Trophoblast cell (in vitro differentiated cells and primary cell): ENCODE measurements around the gene ABL2.
"Not testable (repeated sequence)": the region's sequence is repeated elsewhere in the genome, so short reads cannot be mapped to it uniquely, and the experiment has no call there.

ENCODE experiments used
- DNase-seq, 2 donors: peaks; one replicate each; pipeline ENCODE4 v3.0.0-alpha.2; 2016
- H2AFZ ChIP-seq: 2 replicates; pipeline ENCODE4 v1.6.1; 2013; ENCODE audit warnings: low read length, moderate library complexity, mild to moderate bottlenecking; ENCODE audit not compliant: insufficient read depth, poor library complexity
- H2AK5ac ChIP-seq: 2 replicates; pipeline ENCODE4 v1.6.1; 2013; ENCODE audit warnings: mild to moderate bottlenecking, low read length
- H2BK120ac ChIP-seq: 2 replicates; pipeline ENCODE4 v1.6.1; 2013; ENCODE audit warnings: low read length, mild to moderate bottlenecking, moderate library complexity; ENCODE audit not compliant: insufficient read depth, poor library complexity
- H2BK12ac ChIP-seq: 2 replicates; pipeline ENCODE4 v1.6.1; 2013; ENCODE audit warnings: mild to moderate bottlenecking, low read length, moderate library complexity
- H2BK5ac ChIP-seq: 2 replicates; pipeline ENCODE4 v1.6.1; 2013; ENCODE audit warnings: low read length, low read depth, moderate library complexity, mild to moderate bottlenecking; ENCODE audit not compliant: poor library complexity
- H3K14ac ChIP-seq: 2 replicates; pipeline ENCODE4 v1.6.1; 2013; ENCODE audit warnings: mild to moderate bottlenecking, low read length
- H3K18ac ChIP-seq: 2 replicates; pipeline ENCODE4 v1.6.1; 2013; ENCODE audit warnings: mild to moderate bottlenecking, low read length
- H3K23ac ChIP-seq: 2 replicates; pipeline ENCODE4 v1.6.1; 2013; ENCODE audit warnings: low read length
- H3K27ac ChIP-seq: 2 replicates; pipeline ENCODE4 v1.5.1; 2013; ENCODE audit warnings: low read depth, mild to moderate bottlenecking, inconsistent platforms, low read length, moderate library complexity
- H3K27me3 ChIP-seq: 2 replicates; pipeline ENCODE4 v1.6.1; 2013; ENCODE audit warnings: inconsistent platforms, mild to moderate bottlenecking, low read length, moderate library complexity; ENCODE audit not compliant: insufficient read depth
- H3K36me3 ChIP-seq, 2 experiments: 1 replicate in 1 of 2; 2 replicates in 1 of 2; pipeline ENCODE4 v1.6.1; 2013; ENCODE audit warnings: low read length in 2 of 2, mild to moderate bottlenecking in 2 of 2, moderate library complexity in 1 of 2; ENCODE audit not compliant: insufficient read depth in 2 of 2, control insufficient read depth in 1 of 2
- H3K4ac ChIP-seq: 2 replicates; pipeline ENCODE4 v1.6.1; 2013; ENCODE audit warnings: low read depth, mild to moderate bottlenecking, low read length, moderate library complexity
- H3K4me1 ChIP-seq, 2 experiments: 1 replicate in 1 of 2; 2 replicates in 1 of 2; pipeline ENCODE4 v1.6.1; 2013; ENCODE audit warnings: low read length in 2 of 2, mild to moderate bottlenecking in 2 of 2, moderate library complexity in 1 of 2; ENCODE audit not compliant: insufficient read depth in 2 of 2, control insufficient read depth in 1 of 2
- H3K4me2 ChIP-seq: 2 replicates; pipeline ENCODE4 v1.6.1; 2013; ENCODE audit warnings: inconsistent platforms, mild to moderate bottlenecking, low read length, moderate library complexity
- H3K4me3 ChIP-seq: 2 replicates; pipeline ENCODE4 v1.5.1; 2013; ENCODE audit warnings: mild to moderate bottlenecking, low read depth, low read length, inconsistent platforms
- H3K79me1 ChIP-seq: one replicate; pipeline ENCODE4 v1.6.1; 2013; ENCODE audit warnings: low read length
- H3K79me2 ChIP-seq: 2 replicates; pipeline ENCODE4 v1.6.1; 2013; ENCODE audit warnings: low read length, mild to moderate bottlenecking; ENCODE audit not compliant: control insufficient read depth, insufficient read depth, poor library complexity
- H3K9ac ChIP-seq: 2 replicates; pipeline ENCODE4 v1.6.1; 2013; ENCODE audit warnings: mild to moderate bottlenecking, low read length
- H3K9me3 ChIP-seq: 2 replicates; pipeline ENCODE4 v1.6.1; 2013; ENCODE audit warnings: low read depth, mild to moderate bottlenecking, control low read depth, inconsistent platforms, low read length; ENCODE audit not compliant: insufficient read depth
- H4K12ac ChIP-seq: 2 replicates; pipeline ENCODE4 v1.6.1; 2013; ENCODE audit warnings: low read depth, mild to moderate bottlenecking, low read length, moderate library complexity
- H4K8ac ChIP-seq: 2 replicates; pipeline ENCODE4 v1.6.1; 2013; ENCODE audit warnings: low read depth, mild to moderate bottlenecking, low read length, moderate library complexity
- H4K91ac ChIP-seq: one replicate; pipeline ENCODE4 v1.6.1; 2013; ENCODE audit warnings: low read depth, mild to moderate bottlenecking, low read length, moderate library complexity
- WGBS: extraction: QIAGEN DNeasy Blood & Tissue Kit; methylation state at CpG from one replicate; pipeline ENCODE4 v1.1.7; 2013; ENCODE audit warnings: missing lambda C conversion rate; ENCODE audit not compliant: insufficient read length, insufficient coverage; ENCODE audit errors: extremely low coverage; 5-methylcytosine and 5-hydroxymethylcytosine counted together

ABL2 gene

GRCh38 chr1:179224466-179224865 is 5.0 kb downstream of the ABL2 start:
- H4K8ac ChIP-seq, H3K23ac ChIP-seq, H3K4me3 ChIP-seq, H3K27me3 ChIP-seq, H3K18ac ChIP-seq, H3K79me1 ChIP-seq, H3K9ac ChIP-seq, DNase-seq, H3K9me3 ChIP-seq, H3K4me1 ChIP-seq, H4K91ac ChIP-seq, H4K12ac ChIP-seq, H2AK5ac ChIP-seq, H3K79me2 ChIP-seq, H3K4me2 ChIP-seq, H2BK12ac ChIP-seq, H2AFZ ChIP-seq, H3K14ac ChIP-seq, H2BK5ac ChIP-seq, H2BK120ac ChIP-seq, H3K27ac ChIP-seq: not testable (repeated sequence)
- Histone ChIP-seq H3K4ac (peak overlapping the region; percentile 36), H3K36me3 (peaks cover 0 to 12% of the 10 kb centered on the region in 2 experiments)
- WGBS, result no CpG with 5 or more reads among the region's 8 CpGs

- H2AK5ac ChIP-seq, H2BK5ac ChIP-seq, H3K4me1 ChIP-seq, H3K4me2 ChIP-seq, H4K8ac ChIP-seq, H3K4me3 ChIP-seq, H3K9ac ChIP-seq, H4K91ac ChIP-seq, H3K79me1 ChIP-seq, H3K23ac ChIP-seq, H3K4ac ChIP-seq, H2BK12ac ChIP-seq, H3K79me2 ChIP-seq, H3K18ac ChIP-seq, H2AFZ ChIP-seq, DNase-seq, H2BK120ac ChIP-seq, H3K27ac ChIP-seq, H4K12ac ChIP-seq, H3K9me3 ChIP-seq, H3K27me3 ChIP-seq, H3K14ac ChIP-seq: not testable (repeated sequence)
- WGBS, result no CpG with 5 or more reads among the region's 7 CpGs
- H3K36me3 ChIP-seq, result peaks cover 0 to 14% of the 10 kb centered on the region in 2 experiments
Measured at GRCh38 chr1:179221121-179221520, 8.4 kb downstream of the ABL2 start.

GRCh38 chr1:179217943-179218507 is 11.5 kb downstream of the ABL2 start:
- H4K12ac ChIP-seq, result no peak overlapping the region
- H2BK5ac ChIP-seq, result no peak overlapping the region
- no peak overlapping the region for H3K14ac ChIP-seq
- H3K4me1 ChIP-seq, result no peaks in the 10 kb centered on the region
- no peak overlapping the region for H3K23ac ChIP-seq
- peak in 1 of 2 donors; percentile 10 for DNase-seq
- no peak overlapping the region for H2AK5ac ChIP-seq
- no peak overlapping the region for H3K27ac ChIP-seq
- no peak overlapping the region for H4K8ac ChIP-seq
- WGBS, result no CpG with 5 or more reads among the region's 5 CpGs
- H3K4me3 ChIP-seq, result no peak overlapping the region
- no peak overlapping the region for H2BK12ac ChIP-seq
- no peak overlapping the region for H3K18ac ChIP-seq
- no peaks in the 10 kb centered on the region for H3K9me3 ChIP-seq
- no peaks in the 10 kb centered on the region for H3K27me3 ChIP-seq
- H3K36me3 ChIP-seq, result peaks cover 0 to 7% of the 10 kb centered on the region in 2 experiments
- H4K91ac ChIP-seq, result no peak overlapping the region
- H3K79me1 ChIP-seq, result no peaks in the 10 kb centered on the region
- no peaks in the 10 kb centered on the region for H3K79me2 ChIP-seq
- no peak overlapping the region for H3K4me2 ChIP-seq
- no peak overlapping the region for H2BK120ac ChIP-seq
- H3K4ac ChIP-seq, result no peak overlapping the region
- no peak overlapping the region for H3K9ac ChIP-seq
- no peak overlapping the region for H2AFZ ChIP-seq

- not testable (repeated sequence) for H2BK120ac ChIP-seq, H2BK5ac ChIP-seq, H4K12ac ChIP-seq
Measured at GRCh38 chr1:179213317-179213716, 16.2 kb downstream of the ABL2 start.

More at GRCh38 chr1:179213317-179213716, 16.2 kb downstream of the ABL2 start:
- not testable (repeated sequence) for H3K9me3 ChIP-seq, H3K4me2 ChIP-seq, H3K36me3 ChIP-seq, H3K27me3 ChIP-seq, H3K79me2 ChIP-seq, DNase-seq, H3K14ac ChIP-seq, H3K18ac ChIP-seq, H3K4me1 ChIP-seq, H3K27ac ChIP-seq, H4K8ac ChIP-seq, H4K91ac ChIP-seq, H3K4me3 ChIP-seq, H3K9ac ChIP-seq, H3K23ac ChIP-seq, H2BK12ac ChIP-seq, H2AFZ ChIP-seq, H3K4ac ChIP-seq, H3K79me1 ChIP-seq, H2AK5ac ChIP-seq
- WGBS, result no CpG with 5 or more reads among the region's 3 CpGs
